HepG2 (cell line): ENCODE results near the gene MFSD8. TPM values are rescaled to one million over a fixed set of nuclear protein-coding genes. Genes with fewer than 3 reads are reported as not detected.

Experiments
- ADNP ChIP-seq: sonication (generic); formaldehyde crosslinking; IDR thresholded peaks from 2 replicates; pipeline ENCODE4 v1.4.0; 2020; ENCODE audit warnings: missing genetic modification reagents
- BCL6 ChIP-seq: IDR thresholded peaks from 2 replicates; pipeline ENCODE4 v1.6.1; 2016; ENCODE audit warnings: missing genetic modification reagents, missing compliant biosample characterization
- CTCF ChIP-seq: sonication (generic); formaldehyde crosslinking; IDR thresholded peaks from 2 replicates; pipeline ENCODE4 v1.5.0; 2020; ENCODE audit warnings: mild to moderate bottlenecking, missing genetic modification reagents, moderate library complexity
- DMAP1 ChIP-seq: IDR thresholded peaks from 2 replicates; pipeline ENCODE4 v1.6.1; 2016
- FOXA1 ChIP-seq, 2 experiments: fragments of 450-650 bp in 1 of 2; sonication (generic) in 1 of 2; formaldehyde crosslinking in 1 of 2; IDR thresholded peaks; 2 replicates each; pipeline versions ENCODE4 v1.4.0 to v1.6.1; 2016 to 2020; ENCODE audit warnings: missing genetic modification reagents in 1 of 2
- FOXO1 ChIP-seq: sonication (generic); formaldehyde crosslinking; IDR thresholded peaks from 2 replicates; pipeline ENCODE4 v1.4.0; 2020; ENCODE audit warnings: missing genetic modification reagents
- FOXP1 ChIP-seq, 2 experiments: fragments of 450-650 bp in 1 of 2; IDR thresholded peaks; 2 replicates each; pipeline ENCODE4 v1.6.1; 2017 to 2018; ENCODE audit warnings: antibody characterized with exemption in 1 of 2
- HMG20A ChIP-seq: IDR thresholded peaks from 2 replicates; pipeline ENCODE4 v1.6.1; 2016; ENCODE audit warnings: borderline replicate concordance
- KDM5A ChIP-seq: fragments of 200-600 bp; sonication (generic); IDR thresholded peaks from 2 replicates; pipeline ENCODE4 v1.7.0; 2018; ENCODE audit warnings: antibody characterized with exemption, mild to moderate bottlenecking, low read length, borderline replicate concordance
- PBX3 ChIP-seq: sonication (generic); formaldehyde crosslinking; IDR thresholded peaks from 2 replicates; pipeline ENCODE4 v1.8.1; 2023; ENCODE audit warnings: missing genetic modification reagents, inconsistent platforms, borderline replicate concordance
- PCBP2 ChIP-seq: fragments of 200-400 bp; formaldehyde crosslinking; optimal IDR thresholded peaks from 2 replicates; pipeline ENCODE3; 2018; ENCODE audit warnings: low read length, low read depth; ENCODE audit not compliant: poor library complexity, severe bottlenecking
- RXRB ChIP-seq: IDR thresholded peaks from 2 replicates; pipeline ENCODE4 v1.6.1; 2016; ENCODE audit warnings: borderline replicate concordance, missing genetic modification reagents, missing compliant biosample characterization
- SMARCC2 ChIP-seq: fragments of 450-650 bp; IDR thresholded peaks from 2 replicates; pipeline ENCODE4 v1.6.1; 2017; ENCODE audit warnings: antibody characterized with exemption, mild to moderate bottlenecking
- TCF7L2 ChIP-seq: IDR thresholded peaks from 2 replicates; pipeline ENCODE4 v1.6.1; 2011; ENCODE audit warnings: mild to moderate bottlenecking, low read depth, low read length, moderate library complexity
- YEATS4 ChIP-seq: sonication (generic); formaldehyde crosslinking; IDR thresholded peaks from 2 replicates; pipeline ENCODE4 v1.4.0; 2020; ENCODE audit warnings: missing genetic modification reagents, borderline replicate concordance
- ZFAT ChIP-seq: sonication (generic); formaldehyde crosslinking; conservative IDR thresholded peaks from 2 replicates; pipeline ENCODE4 v1.8.1; 2023; ENCODE audit warnings: missing genetic modification reagents, inconsistent platforms
- ZFP41 ChIP-seq: sonication (generic); formaldehyde crosslinking; IDR thresholded peaks from 2 replicates; pipeline ENCODE4 v1.4.0; 2020; ENCODE audit warnings: mild to moderate bottlenecking, missing genetic modification reagents, borderline replicate concordance
- ZFYVE20 ChIP-seq: sonication (generic); formaldehyde crosslinking; IDR thresholded peaks from 2 replicates; pipeline ENCODE4 v1.8.0; 2023; ENCODE audit warnings: low read depth, mild to moderate bottlenecking, moderate library complexity, missing genetic modification reagents, borderline replicate concordance
- ZNF446 ChIP-seq: sonication (generic); formaldehyde crosslinking; IDR thresholded peaks from 2 replicates; pipeline ENCODE4 v1.5.0; 2020; ENCODE audit warnings: mild to moderate bottlenecking, missing genetic modification reagents
- ZNF558 ChIP-seq: sonication (generic); formaldehyde crosslinking; IDR thresholded peaks from 2 replicates; pipeline ENCODE4 v1.9.0; 2022; ENCODE audit warnings: mild to moderate bottlenecking, missing genetic modification reagents, borderline replicate concordance
- ZNF703 ChIP-seq: sonication (generic); formaldehyde crosslinking; IDR thresholded peaks from 2 replicates; pipeline ENCODE4 v1.5.1; 2020; ENCODE audit warnings: missing genetic modification reagents, mild to moderate bottlenecking, moderate library complexity, borderline replicate concordance
- ZNF879 ChIP-seq: sonication (generic); formaldehyde crosslinking; IDR thresholded peaks from 2 replicates; pipeline ENCODE4 v1.8.1; 2023; ENCODE audit warnings: missing genetic modification reagents
- polyA plus RNA-seq, 8 experiments: library from polyadenylated mRNA; depleted of rRNA in 3 of 8; stranded (reverse) in 7 of 8; unstranded in 1 of 8; fragments of >200 nt; fragmentation: Illumina TruSeq in 4 of 8; extraction: Trizol in 4 of 8; gene quantifications; 2 replicates each; pipeline versions ENCODE4 v1.2.1 to v1.2.3, GENCODE V29; 2011 to 2016; ENCODE audit warnings: low read depth in 4 of 8, missing spikeins in 1 of 8, mixed read lengths in 1 of 8; ENCODE audit not compliant: insufficient read depth in 1 of 8
- total RNA-seq, 5 experiments: library from RNA; depleted of rRNA; stranded (reverse); fragments of >200 nt; fragmentation: Illumina TruSeq; extraction: Trizol; gene quantifications; 2 replicates each; pipeline ENCODE4 v1.2.3, GENCODE V29; 2016; ENCODE audit warnings: low read depth in 1 of 5
- TF ChIP-seq, protein P1 (sequence below): IDR thresholded peaks from 2 replicates; pipeline ENCODE4 v1.4.0; 2020; ENCODE audit warnings: mild to moderate bottlenecking, missing genetic modification reagents

Gene MFSD8
- total and polyA plus RNA-seq, 2 of the 13 experiments (the other 11 are each of a cell fraction or from before 2014, with no cell fraction given): 24.8 to 25.5 TPM

- peak; percentile 63 for TF ChIP-seq CTCF (CRISPR knock-in tag)
- TF ChIP-seq, protein P1, sequence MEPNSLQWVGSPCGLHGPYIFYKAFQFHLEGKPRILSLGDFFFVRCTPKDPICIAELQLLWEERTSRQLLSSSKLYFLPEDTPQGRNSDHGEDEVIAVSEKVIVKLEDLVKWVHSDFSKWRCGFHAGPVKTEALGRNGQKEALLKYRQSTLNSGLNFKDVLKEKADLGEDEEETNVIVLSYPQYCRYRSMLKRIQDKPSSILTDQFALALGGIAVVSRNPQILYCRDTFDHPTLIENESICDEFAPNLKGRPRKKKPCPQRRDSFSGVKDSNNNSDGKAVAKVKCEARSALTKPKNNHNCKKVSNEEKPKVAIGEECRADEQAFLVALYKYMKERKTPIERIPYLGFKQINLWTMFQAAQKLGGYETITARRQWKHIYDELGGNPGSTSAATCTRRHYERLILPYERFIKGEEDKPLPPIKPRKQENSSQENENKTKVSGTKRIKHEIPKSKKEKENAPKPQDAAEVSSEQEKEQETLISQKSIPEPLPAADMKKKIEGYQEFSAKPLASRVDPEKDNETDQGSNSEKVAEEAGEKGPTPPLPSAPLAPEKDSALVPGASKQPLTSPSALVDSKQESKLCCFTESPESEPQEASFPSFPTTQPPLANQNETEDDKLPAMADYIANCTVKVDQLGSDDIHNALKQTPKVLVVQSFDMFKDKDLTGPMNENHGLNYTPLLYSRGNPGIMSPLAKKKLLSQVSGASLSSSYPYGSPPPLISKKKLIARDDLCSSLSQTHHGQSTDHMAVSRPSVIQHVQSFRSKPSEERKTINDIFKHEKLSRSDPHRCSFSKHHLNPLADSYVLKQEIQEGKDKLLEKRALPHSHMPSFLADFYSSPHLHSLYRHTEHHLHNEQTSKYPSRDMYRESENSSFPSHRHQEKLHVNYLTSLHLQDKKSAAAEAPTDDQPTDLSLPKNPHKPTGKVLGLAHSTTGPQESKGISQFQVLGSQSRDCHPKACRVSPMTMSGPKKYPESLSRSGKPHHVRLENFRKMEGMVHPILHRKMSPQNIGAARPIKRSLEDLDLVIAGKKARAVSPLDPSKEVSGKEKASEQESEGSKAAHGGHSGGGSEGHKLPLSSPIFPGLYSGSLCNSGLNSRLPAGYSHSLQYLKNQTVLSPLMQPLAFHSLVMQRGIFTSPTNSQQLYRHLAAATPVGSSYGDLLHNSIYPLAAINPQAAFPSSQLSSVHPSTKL: peak; percentile 44
- TF ChIP-seq YEATS4 (CRISPR knock-in tag): peak; percentile 78; the same call in 1 of the 2 replicates
- no peak for TF ChIP-seq SMARCC2
- peak; percentile 78 for TF ChIP-seq DMAP1 (CRISPR knock-in tag)
- no peak for TF ChIP-seq ZFAT (CRISPR knock-in tag)
- TF ChIP-seq ZNF703 (CRISPR knock-in tag): no peak; the same call in 1 of the 2 replicates
- no peak for TF ChIP-seq PBX3 (CRISPR knock-in tag)
- TF ChIP-seq ZNF446 (CRISPR knock-in tag): no peak
- TF ChIP-seq ZFYVE20 (CRISPR knock-in tag): no peak; the same call in 1 of the 2 replicates
- peak; percentile 85 for TF ChIP-seq BCL6 (CRISPR knock-in tag)
- TF ChIP-seq FOXP1 (IDR thresholded peaks at IDR 0.05): no peak
- TF ChIP-seq FOXP1 (CRISPR knock-in tag; IDR thresholded peaks at IDR 0.05): no peak
- TF ChIP-seq HMG20A (CRISPR knock-in tag): no peak
- peak; percentile 37; the same call in 1 of the 2 replicates for TF ChIP-seq FOXO1 (CRISPR knock-in tag)
- TF ChIP-seq PCBP2: no peak
- TF ChIP-seq RXRB (CRISPR knock-in tag): peak; percentile 85
- no peak for TF ChIP-seq TCF7L2
- TF ChIP-seq ADNP (CRISPR knock-in tag): no peak
- no peak; the same call in 1 of the 2 replicates for TF ChIP-seq ZNF879
- no peak for TF ChIP-seq FOXA1 (IDR thresholded peaks at IDR 0.05)
- TF ChIP-seq FOXA1 (CRISPR knock-in tag; IDR thresholded peaks at IDR 0.05): peak; percentile 11; the same call in 1 of the 2 replicates
- TF ChIP-seq ZFP41 (CRISPR knock-in tag): no peak
- TF ChIP-seq KDM5A: peak; percentile 57; the same call in 1 of the 2 replicates
- TF ChIP-seq ZNF558 (CRISPR knock-in tag): 0 out of 2 replicates have a peak, but pooled peaks have one; percentile 56
Observed at GRCh38 chr4:127965062-127965802, at the start of gene MFSD8, which contains the start of gene ABHD18 (continued).
